Endometrial microvascular endothelial cells (primary cell): ENCODE results near the gene GOLGA8K. TPM values are rescaled to one million over a fixed set of nuclear protein-coding genes. Genes with fewer than 3 reads are reported as not detected.
"Not testable (repeated sequence)": the region's sequence is repeated elsewhere in the genome, so short reads cannot be mapped to it uniquely, and the experiment has no call there.

ENCODE experiments used
- in situ Hi-C: cut with HindIII; loops from 2 replicates; pipeline ENCODE4 v1.10.0; 2017; ENCODE audit warnings: low sequenced_read_pairs, low pct_unique_long_range_greater_than_20kb; ENCODE audit errors: inconsistent ontology term
- total RNA-seq: library from RNA; depleted of rRNA; stranded (reverse); fragments of >200 nt; gene quantifications from one replicate; pipeline ENCODE4 v1.2.3, GENCODE V29; 2015; ENCODE audit errors: inconsistent ontology term

The GOLGA8K gene
- not detected for total RNA-seq

GRCh38 chr15:32403192-32403591, at the start of gene GOLGA8K:
GOLGA8K (minus strand) TSS chr15:32403292; CDS start chr15:32403194, 98 bp downstream.
- in situ Hi-C loops, result not testable (repeated sequence)

GRCh38 chr15:32440445-32440977, 37.4 kb upstream of the GOLGA8K start:
- in situ Hi-C loops, result not testable (repeated sequence)

GRCh38 chr15:32434102-32434963, 31.2 kb upstream of the GOLGA8K start:
- in situ Hi-C loops, result not testable (repeated sequence)

GRCh38 chr15:32427635-32428034, 24.5 kb upstream of the GOLGA8K start:
- in situ Hi-C loops, result not testable (repeated sequence)

GRCh38 chr15:32426511-32426910, 23.4 kb upstream of the GOLGA8K start:
- in situ Hi-C loops, result not testable (repeated sequence)

- in situ Hi-C loops, result not testable (repeated sequence)
Measured at GRCh38 chr15:32407903-32408302, 4.8 kb upstream of the GOLGA8K start.

- in situ Hi-C loops, result not testable (repeated sequence)
Measured at GRCh38 chr15:32396522-32396921, 6.6 kb downstream of the GOLGA8K start.

GRCh38 chr15:32394745-32395144, 8.3 kb downstream of the GOLGA8K start:
- in situ Hi-C loops, result not testable (repeated sequence)

- in situ Hi-C loops, result not testable (repeated sequence)
Measured at GRCh38 chr15:32388050-32388648, 14.9 kb downstream of the GOLGA8K start.

- in situ Hi-C loops, result not testable (repeated sequence)
Measured at GRCh38 chr15:32385823-32386495, 17.1 kb downstream of the GOLGA8K start.

GRCh38 chr15:32374185-32374584, 28.9 kb downstream of the GOLGA8K start:
- in situ Hi-C loops, result not testable (repeated sequence)

- in situ Hi-C loops, result not testable (repeated sequence)
Measured at GRCh38 chr15:32373707-32374106, 29.4 kb downstream of the GOLGA8K start.

- in situ Hi-C loops, result not testable (repeated sequence)
Measured at GRCh38 chr15:32372075-32372474, 31.0 kb downstream of the GOLGA8K start.

GRCh38 chr15:32370526-32370925, 32.6 kb downstream of the GOLGA8K start:
- in situ Hi-C loops, result not testable (repeated sequence)

GRCh38 chr15:32370064-32370463, 33.0 kb downstream of the GOLGA8K start:
- in situ Hi-C loops, result not testable (repeated sequence)

GRCh38 chr15:32366492-32366891, 36.6 kb downstream of the GOLGA8K start:
- in situ Hi-C loops, result not testable (repeated sequence)

- in situ Hi-C loops, result not testable (repeated sequence)
Measured at GRCh38 chr15:32365955-32366354, 37.1 kb downstream of the GOLGA8K start.

- in situ Hi-C loops, result not testable (repeated sequence)
Measured at GRCh38 chr15:32364944-32365343, 38.1 kb downstream of the GOLGA8K start.

- in situ Hi-C loops, result not testable (repeated sequence)
Measured at GRCh38 chr15:32363449-32363848, 39.6 kb downstream of the GOLGA8K start.
